Measurements from ENCODE around the gene NT5C2.

Gene NT5C2

GRCh38 chr10:103120977-103121735 is 71.9 kb downstream of the NT5C2 start:
- DNase-seq = no peak

DNA sequence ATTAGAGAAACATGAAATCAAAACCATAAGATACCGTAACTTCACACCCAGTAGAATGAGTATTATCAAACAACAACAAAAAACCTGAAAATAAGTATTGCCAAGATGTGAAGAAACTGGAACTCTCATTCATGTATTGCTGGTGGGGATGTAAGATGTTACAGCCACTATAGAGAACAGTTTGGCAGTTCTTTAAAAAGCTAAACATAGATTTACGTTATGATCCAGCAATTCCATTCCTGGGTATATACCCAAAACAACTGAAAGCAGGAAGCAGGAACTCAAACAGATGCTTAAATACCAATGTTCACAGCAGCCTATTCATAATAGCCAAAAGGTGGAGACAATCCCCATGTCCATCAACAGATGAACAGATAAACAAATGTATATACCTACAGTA is 72.5 kb downstream of the NT5C2 start:
- DNase-seq = no peak

- DNase-seq = no peak
These were observed 75.8 kb downstream of the NT5C2 start for GRCh38 chr10:103117247-103117646.

DNA sequence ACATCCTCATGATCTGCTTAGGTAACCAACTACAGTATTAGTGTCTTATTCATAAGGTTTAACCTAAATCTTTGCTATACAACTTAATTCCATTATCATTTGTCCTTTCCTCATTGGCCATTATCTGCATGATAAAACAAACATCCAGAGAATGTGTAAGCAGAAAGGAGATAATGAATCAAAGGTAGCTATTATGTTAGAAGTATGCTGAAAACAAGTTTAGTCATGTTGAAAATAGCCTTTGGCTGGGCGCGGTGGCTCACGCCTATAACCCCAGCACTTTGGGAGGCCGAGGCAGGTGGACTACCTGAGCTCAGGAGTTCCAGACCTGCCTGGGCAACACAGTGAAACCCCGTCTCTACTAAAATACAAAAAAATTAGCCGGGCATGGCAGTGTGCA is 78.2 kb downstream of the NT5C2 start:
- no peak for DNase-seq

DNA sequence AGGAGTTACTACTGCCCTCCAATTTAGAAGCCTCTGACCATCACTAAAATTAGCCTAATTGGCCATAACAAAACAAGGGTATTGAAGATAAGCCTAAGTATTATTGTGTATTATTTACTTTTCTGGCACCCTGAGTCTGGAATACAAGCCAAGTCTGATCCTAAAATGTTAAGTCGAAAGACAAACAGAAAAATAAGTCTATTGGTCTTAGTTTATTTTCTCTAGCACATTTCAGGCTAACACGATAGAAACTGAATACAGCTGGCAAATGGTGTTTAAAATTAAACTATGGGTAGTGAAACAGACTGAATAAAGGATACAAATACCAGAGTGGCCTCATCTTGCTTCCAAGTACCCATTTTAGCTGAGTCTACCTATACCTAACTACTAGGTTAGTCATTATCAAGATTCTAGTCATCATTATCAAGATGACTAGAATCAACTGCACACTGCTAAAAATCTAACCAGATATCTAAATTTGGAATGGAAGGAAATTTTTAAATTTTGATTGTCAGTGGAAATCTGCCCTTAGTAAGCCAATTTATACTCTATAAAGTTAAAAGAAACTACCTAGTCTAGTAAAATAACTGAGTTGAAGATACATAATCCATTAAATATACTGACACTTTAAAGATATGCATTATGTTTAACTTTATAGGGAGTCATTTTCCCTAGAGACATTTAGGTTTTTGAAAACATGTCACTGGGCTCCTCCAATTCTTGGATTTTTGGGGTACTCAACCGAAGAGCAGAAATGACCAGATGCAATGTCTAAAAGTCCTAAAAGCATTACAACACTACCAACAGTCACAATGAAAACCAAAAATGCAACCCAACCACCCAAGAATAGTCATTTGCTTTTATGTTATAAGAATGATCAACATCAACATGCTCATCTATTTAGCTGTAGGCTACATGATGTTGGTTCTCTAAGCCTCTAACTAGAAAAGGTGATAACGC is 80.9 kb downstream of the NT5C2 start:
- no peak for DNase-seq

DNA sequence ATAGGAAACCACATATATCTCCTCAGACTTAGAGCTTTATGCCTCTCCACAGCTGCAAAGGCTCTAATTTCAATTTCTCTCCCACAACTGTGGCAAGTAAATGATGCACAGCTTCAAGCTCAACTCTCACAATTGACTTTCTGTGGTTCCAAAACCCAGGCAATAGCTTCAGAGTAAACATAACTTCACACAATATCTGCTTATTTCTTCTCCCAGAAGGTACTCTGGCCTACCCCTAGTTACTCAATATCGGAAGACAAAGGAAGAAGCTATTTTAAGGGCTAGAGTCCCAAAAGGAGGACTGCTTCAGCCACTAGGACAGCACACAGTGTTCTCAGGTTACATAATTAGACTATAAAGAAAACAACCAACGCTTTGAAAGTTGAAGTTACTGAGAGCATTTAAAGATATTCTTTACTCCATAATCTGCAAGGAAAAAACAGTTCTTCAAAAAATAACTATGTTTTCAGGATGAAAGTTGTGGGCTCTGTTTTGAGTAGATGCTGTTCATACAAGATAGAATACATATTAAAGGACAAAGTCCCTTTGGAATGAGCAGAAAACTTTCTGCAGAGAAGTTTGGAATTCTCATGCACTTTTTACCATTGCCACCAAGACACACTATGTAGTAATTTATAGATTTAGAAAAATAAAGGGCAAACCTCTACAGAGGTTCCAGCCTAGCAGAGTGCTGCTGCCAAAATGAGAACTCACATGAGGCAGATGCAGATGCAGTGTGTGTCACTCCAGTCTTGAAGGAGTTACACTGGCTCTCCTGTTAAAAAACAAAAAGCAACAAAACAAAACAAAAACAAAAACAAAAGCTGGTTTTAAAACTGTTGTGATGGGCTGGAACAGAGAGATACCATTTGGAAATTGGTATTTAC is 81.8 kb downstream of the NT5C2 start:
- DNase-seq = no peak

- DNase-seq = no peak
These were observed 82.7 kb downstream of the NT5C2 start for GRCh38 chr10:103110407-103110806.

DNA sequence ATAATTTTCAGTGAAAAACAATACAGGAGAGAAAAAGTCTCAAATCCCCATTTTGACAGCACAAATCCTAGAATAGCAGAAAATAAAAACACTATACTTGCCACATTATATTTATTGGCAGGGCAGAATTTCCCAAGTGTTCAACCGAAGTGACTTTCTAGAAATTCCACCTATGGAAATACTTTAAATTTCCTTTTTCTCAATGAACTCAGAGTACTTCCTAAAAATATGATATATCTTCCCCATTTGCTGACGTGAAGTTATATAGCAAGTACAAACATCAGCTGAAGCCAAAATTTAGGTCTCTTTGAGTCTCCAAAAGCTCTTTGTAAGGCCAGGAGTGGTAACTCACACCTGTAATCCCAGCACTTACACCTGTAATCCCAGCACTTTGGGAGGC is 83.3 kb downstream of the NT5C2 start:
- no peak for DNase-seq

GRCh38 chr10:103106539-103106938 is 86.5 kb downstream of the NT5C2 start:
- no peak for DNase-seq

DNA sequence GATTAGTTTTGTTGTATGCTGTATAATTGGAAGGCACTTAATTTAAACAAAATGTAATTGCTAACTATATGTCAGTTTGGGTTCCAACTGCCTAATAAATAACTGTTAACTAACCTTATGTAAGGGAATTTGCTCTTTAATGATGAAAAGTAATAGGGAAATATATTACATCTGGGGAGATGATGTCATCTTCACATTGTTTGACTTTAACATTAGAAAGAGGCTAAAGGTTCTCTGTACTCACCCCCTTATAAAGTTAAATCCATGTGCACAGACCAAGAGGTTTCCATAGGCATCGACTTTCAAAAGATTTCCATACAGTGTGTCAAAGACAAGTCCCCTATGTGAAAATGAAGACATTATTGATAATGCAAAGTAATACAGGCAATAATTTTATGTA is 87.6 kb downstream of the NT5C2 start:
- DNase-seq = no peak

DNA sequence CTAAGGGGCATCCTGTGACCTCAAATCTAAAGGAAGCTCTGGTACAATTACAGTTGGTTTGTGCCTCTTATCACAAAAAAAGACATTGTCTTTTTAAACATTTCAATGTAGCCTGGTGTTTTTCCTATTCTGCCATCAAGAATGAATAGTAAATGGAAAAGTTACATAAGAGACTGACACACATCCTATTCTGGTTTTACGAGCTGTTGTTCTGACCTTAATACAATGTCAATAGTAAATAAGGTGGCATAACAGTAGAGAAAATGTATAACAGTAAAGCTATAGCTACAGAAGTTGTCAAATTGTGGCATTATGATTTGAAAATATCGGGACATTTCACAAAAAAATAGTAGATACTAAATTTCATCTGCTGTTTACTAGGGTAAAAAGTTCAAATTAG is 88.4 kb downstream of the NT5C2 start:
- DNase-seq = no peak

- no peak for DNase-seq
These were observed 89.1 kb downstream of the NT5C2 start for GRCh38 chr10:103103989-103104388.

- no peak for DNase-seq
These were observed 90.9 kb downstream of the NT5C2 start for GRCh38 chr10:103102195-103102594.

DNA sequence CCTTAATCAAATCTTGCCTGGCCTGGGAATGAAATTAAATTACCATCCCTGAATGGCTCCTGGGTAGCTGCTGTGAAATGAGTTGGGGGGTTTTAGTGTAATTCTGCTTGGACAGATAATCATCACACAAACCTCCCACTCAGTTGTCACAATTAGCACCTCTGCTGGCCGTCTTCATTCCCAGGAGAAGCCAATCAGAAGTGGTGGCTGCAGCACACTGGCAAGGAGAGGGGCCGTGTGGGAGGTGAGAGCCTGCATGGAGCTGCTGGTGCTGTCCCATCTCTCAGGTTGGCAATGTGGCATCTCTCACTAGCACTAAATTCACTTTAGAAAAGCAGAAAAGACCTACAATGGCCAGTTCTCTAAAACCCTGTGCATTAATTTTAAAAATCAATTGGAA is 92.5 kb downstream of the NT5C2 start:
- DNase-seq = no peak

- DNase-seq = no peak
These were observed 94.8 kb downstream of the NT5C2 start for GRCh38 chr10:103098240-103098639.

GRCh38 chr10:103096130-103096529 is 96.9 kb downstream of the NT5C2 start:
- DNase-seq = no peak

DNA sequence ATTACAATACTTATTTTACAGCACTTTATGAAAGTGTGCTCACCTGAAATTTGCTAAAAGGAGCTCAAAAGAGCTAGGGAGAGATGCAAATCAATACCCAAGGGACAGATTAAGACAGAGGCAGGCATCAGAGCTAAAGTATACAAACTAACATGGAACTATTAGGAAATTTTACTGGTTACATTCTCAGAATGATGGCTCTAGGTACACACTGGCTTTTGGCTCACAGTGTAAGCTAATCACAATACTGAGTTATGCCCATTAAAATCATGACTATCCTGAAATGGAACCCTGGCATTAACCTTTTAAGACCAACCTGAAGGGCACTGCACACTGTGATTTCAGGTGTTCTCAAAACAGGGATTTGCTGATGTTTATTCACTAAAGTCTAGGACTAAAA is 98.1 kb downstream of the NT5C2 start:
- no peak for DNase-seq

GRCh38 chr10:103090911-103091310 is 102.2 kb downstream of the NT5C2 start:
- DNase-seq = no peak

- no peak for DNase-seq
These were observed 103.6 kb downstream of the NT5C2 start for GRCh38 chr10:103089493-103089892.

DNA sequence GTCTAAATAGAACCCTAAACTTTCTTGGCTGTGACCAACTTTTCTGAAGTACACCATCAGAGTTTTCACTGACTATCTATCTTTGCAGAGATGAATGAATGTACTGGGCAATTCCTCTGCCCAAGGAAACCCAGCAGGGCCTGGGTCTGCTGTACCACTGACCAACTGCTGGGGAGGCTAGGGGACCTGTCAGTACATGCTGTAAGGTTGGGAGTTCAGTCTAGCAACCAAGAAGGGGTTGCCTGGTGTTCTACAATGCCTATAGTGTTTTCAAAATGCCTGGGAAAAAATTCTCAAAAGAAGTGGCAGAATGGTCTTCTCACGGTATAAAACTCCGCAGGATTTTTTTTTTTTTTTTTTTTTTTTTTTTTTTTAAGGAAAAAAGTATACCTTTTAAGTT is 106.3 kb downstream of the NT5C2 start:
- no peak for DNase-seq

DNA sequence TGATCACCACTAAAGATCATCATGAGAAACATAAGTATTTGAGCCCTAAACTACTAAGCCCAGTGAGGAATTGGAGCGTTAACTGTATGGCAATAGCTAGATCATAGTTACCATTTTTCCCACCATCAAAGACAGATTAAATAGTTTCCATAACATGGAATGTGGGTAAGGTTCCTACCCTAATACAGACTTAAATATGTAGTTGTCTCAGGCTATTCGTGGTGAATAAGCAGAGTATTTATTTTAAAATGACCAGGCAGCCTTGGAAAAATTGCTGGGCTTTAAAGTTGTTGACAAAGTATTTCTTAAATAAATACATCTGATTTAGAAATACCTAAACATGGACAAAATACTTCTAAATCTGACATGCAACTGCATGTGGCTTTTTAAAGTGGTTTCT is 106.8 kb downstream of the NT5C2 start:
- no peak for DNase-seq

- DNase-seq = no peak
These were observed 109.1 kb downstream of the NT5C2 start for GRCh38 chr10:103083977-103084320.

- no peak for DNase-seq
These were observed 109.7 kb downstream of the NT5C2 start for GRCh38 chr10:103083266-103083976.

All from NCI-H446 treated with DMSO at 0.1 percent for 48 hours (cell line).